A549 (cell line): Measurements from ENCODE around the gene MXI1. TPM values are rescaled to one million over a fixed set of nuclear protein-coding genes. Genes with fewer than 3 reads are reported as not detected.

Experiments used
- ATAC-seq, 2 experiments: fragments of 200-7000 bp in 1 of 2; fragments of >200 bp in 1 of 2; cut with Nextera tagmentation in 1 of 2; cut with Tn5 transposase in 1 of 2; 3 replicates each; pipeline versions ENCODE4 v1.8.0 to v1.9.1; 2018 to 2020; ENCODE audit warnings: mild to moderate bottlenecking in 1 of 2, moderate library complexity in 1 of 2
- CTCF ChIA-PET: fragments of 300-600 bp; sonication (Branson Sonifier 250); formaldehyde crosslinking; extraction: SDS; loops from one replicate; lab custom pipeline; 2021; ENCODE audit warnings: antibody characterized with exemption, inconsistent platforms; lab: Yijun Ruan, JAX
- POLR2A ChIA-PET: fragments of 350-600 bp; formaldehyde crosslinking; extraction: SDS; loops from one replicate; lab custom pipeline; 2021; ENCODE audit warnings: antibody characterized with exemption, inconsistent platforms; lab: Yijun Ruan, JAX
- DNase-seq, 2 experiments: peaks; one replicate each; pipeline versions ENCODE4 v3.0.0 to v3.0.0-alpha.2; 2011 to 2016; ENCODE audit warnings: low read depth in 1 of 2, low spot score in 1 of 2
- FAIRE-seq: peaks from 2 replicates; lab custom pipeline; 2011; peaks lifted over from hg19 to GRCh38; lab: Jason Lieb, UNC
- H3K27ac ChIP-seq, 2 experiments: fragments of >200 bp; sonication (Bioruptor Twin); formaldehyde crosslinking; 3 replicates each; pipeline ENCODE4 v1.5.1; 2016 to 2017
- H3K4me1 ChIP-seq: fragments of >200 bp; sonication (Bioruptor Twin); formaldehyde crosslinking; 3 replicates; pipeline ENCODE4 v1.6.1; 2016
- H3K4me2 ChIP-seq: fragments of >200 bp; sonication (Bioruptor Twin); formaldehyde crosslinking; 3 replicates; pipeline ENCODE4 v1.6.1; 2016
- H3K4me3 ChIP-seq: fragments of >200 bp; sonication (Bioruptor Twin); formaldehyde crosslinking; 3 replicates; pipeline ENCODE4 v1.5.1; 2016
- H3K9me3 ChIP-seq: fragments of >200 bp; sonication (Bioruptor Twin); formaldehyde crosslinking; 3 replicates; pipeline ENCODE4 v1.6.1; 2016
- CBX2 ChIP-seq: fragments of 200-600 bp; sonication (generic); IDR thresholded peaks from 2 replicates; pipeline ENCODE4 v1.6.1; 2016; ENCODE audit warnings: low read depth, mild to moderate bottlenecking, borderline replicate concordance
- CHD4 ChIP-seq: fragments of 200-600 bp; sonication (generic); IDR thresholded peaks from 2 replicates; pipeline ENCODE4 v1.6.1; 2016; ENCODE audit warnings: antibody characterized with exemption, mild to moderate bottlenecking, borderline replicate concordance
- EHF ChIP-seq: fragments of 250-450 bp; sonication (Bioruptor Pico); IDR thresholded peaks from 2 replicates; pipeline ENCODE4 v1.5.0; 2020; ENCODE audit warnings: mild to moderate bottlenecking
- EHMT2 ChIP-seq: fragments of 200-600 bp; sonication (generic); IDR thresholded peaks from 2 replicates; pipeline ENCODE4 v1.6.1; 2016; ENCODE audit warnings: antibody characterized with exemption, low read depth, mild to moderate bottlenecking, moderate library complexity
- FOSL2 ChIP-seq, 2 experiments: fragments of 450-650 bp in 1 of 2; fragments of >200 bp in 1 of 2; sonication (Bioruptor Twin) in 1 of 2; formaldehyde crosslinking; IDR thresholded peaks; 2 replicates each; pipeline versions ENCODE4 v1.5.0 to v1.6.1; 2016 to 2020; ENCODE audit warnings: mild to moderate bottlenecking in 1 of 2, moderate library complexity in 1 of 2
- HEYL ChIP-seq: fragments of 250-450 bp; sonication (Bioruptor Pico); IDR thresholded peaks from 2 replicates; pipeline ENCODE4 v1.8.0; 2021; ENCODE audit warnings: mild to moderate bottlenecking, moderate library complexity
- HOXB5 ChIP-seq: fragments of 250-450 bp; sonication (Bioruptor Pico); IDR thresholded peaks from 2 replicates; pipeline ENCODE4 v1.5.0; 2020; ENCODE audit warnings: mild to moderate bottlenecking, moderate library complexity
- NPAS2 ChIP-seq: fragments of 250-450 bp; sonication (Bioruptor Pico); IDR thresholded peaks from 2 replicates; pipeline ENCODE4 v1.8.0; 2022; ENCODE audit warnings: mild to moderate bottlenecking, moderate library complexity, borderline replicate concordance
- NR3C1 ChIP-seq: fragments of >200 bp; sonication (Bioruptor Twin); formaldehyde crosslinking; IDR thresholded peaks from 3 replicates; pipeline ENCODE4 v1.6.1; 2017
- RARB ChIP-seq: fragments of 250-450 bp; sonication (Bioruptor Pico); IDR thresholded peaks from 2 replicates; pipeline ENCODE4 v1.8.0; 2021; ENCODE audit warnings: mild to moderate bottlenecking, moderate library complexity
- RFX5 ChIP-seq: fragments of 450-650 bp; IDR thresholded peaks from 2 replicates; pipeline ENCODE4 v1.7.1; 2014; ENCODE audit warnings: antibody characterized with exemption, mild to moderate bottlenecking, moderate library complexity
- TFCP2L1 ChIP-seq: fragments of 250-450 bp; sonication (Bioruptor Pico); IDR thresholded peaks from 2 replicates; pipeline ENCODE4 v1.5.0; 2021; ENCODE audit warnings: mild to moderate bottlenecking
- ZC3H11A ChIP-seq: fragments of 450-650 bp; IDR thresholded peaks from 2 replicates; pipeline ENCODE4 v1.6.1; 2014; ENCODE audit warnings: antibody characterized with exemption, mild to moderate bottlenecking
- ZNF302 ChIP-seq: fragments of 250-450 bp; sonication (Bioruptor Pico); IDR thresholded peaks from 2 replicates; pipeline ENCODE4 v1.9.0; 2021; ENCODE audit warnings: inconsistent platforms, mild to moderate bottlenecking, moderate library complexity
- WGBS: methylation state at CpG from one replicate; pipeline ENCODE4 v1.1.6; 2017; ENCODE audit errors: missing lambda C conversion rate; 5-methylcytosine and 5-hydroxymethylcytosine counted together
- polyA plus RNA-seq, 4 experiments: library from polyadenylated mRNA; depleted of rRNA in 3 of 4; stranded (reverse); fragments of >200 nt; fragmentation: RNase III in 1 of 4; extraction: RNeasy Plus Mini Kit Qiagen cat#74134 plus additional on column Dnase treatment in 1 of 4; gene quantifications; 2 replicates in 3 of 4; 3 replicates in 1 of 4; pipeline ENCODE4 v1.2.3, GENCODE V29; 2011 to 2017
- TF ChIP-seq, protein P1 (sequence below): fragments of 450-650 bp; IDR thresholded peaks from 2 replicates; pipeline ENCODE4 v1.6.1; 2014; ENCODE audit warnings: antibody characterized with exemption
- TF ChIP-seq, protein P2 (sequence below): IDR thresholded peaks from 2 replicates; pipeline ENCODE4 v1.6.1; 2012; ENCODE audit warnings: low read depth, borderline replicate concordance
- TF ChIP-seq, protein P3 (sequence below): IDR thresholded peaks from 2 replicates; pipeline ENCODE4 v1.6.1; 2012
- TF ChIP-seq, protein P4 (sequence below): fragments of 200-600 bp; sonication (generic); IDR thresholded peaks from 2 replicates; pipeline ENCODE4 v1.6.1; 2016; ENCODE audit warnings: antibody characterized with exemption, mild to moderate bottlenecking, moderate library complexity

Gene MXI1
- polyA plus RNA-seq, 2 of the 4 experiments (the other 2 are of a cell fraction): 7.1 to 15.7 TPM

DNA sequence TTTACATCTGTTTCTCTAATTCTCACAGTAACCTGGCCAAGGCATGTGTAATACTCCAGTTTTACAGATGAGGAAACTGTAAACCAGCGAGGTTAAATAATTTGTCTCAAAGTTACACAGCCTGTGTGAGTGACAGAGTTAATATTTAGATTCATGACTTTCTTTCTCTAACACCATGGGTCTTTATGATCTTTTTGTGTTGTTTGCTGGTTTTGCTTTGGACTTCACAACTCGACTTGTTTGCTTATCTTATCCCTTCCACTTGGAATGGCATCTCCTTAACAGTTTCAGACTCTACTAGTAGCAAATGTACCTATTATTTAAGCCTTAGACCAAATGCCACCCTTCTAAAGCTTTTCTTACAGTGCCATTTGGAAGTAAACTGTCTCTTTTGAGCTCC is 34.4 kb downstream of the MXI1 start:
- no peak overlapping the region for H3K27ac ChIP-seq
- ChIA-PET CTCF (interaction anchor here (0.9 to 1.7 kb wide), 2 partner anchors 18 to 37 kb away, joined by 4 read pairs; no protein-coding TSS in a partner anchor), POLR2A (no interaction called here)
- no peaks in the 10 kb centered on the region for H3K9me3 ChIP-seq
- ATAC-seq (no peak), DNase-seq (no peak), FAIRE-seq (no peak)
- H3K4me3 ChIP-seq: no peak overlapping the region
- TF ChIP-seq RFX5: no peak
- TF ChIP-seq FOSL2 (IDR thresholded peaks at IDR 0.05): no peak
- no peak for TF ChIP-seq FOSL2 (CRISPR knock-in tag; IDR thresholded peaks at IDR 0.05)
- TF ChIP-seq CBX2: no peak
- no peak for TF ChIP-seq CHD4
- TF ChIP-seq HEYL (CRISPR knock-in tag): no peak
- TF ChIP-seq NPAS2 (CRISPR knock-in tag): no peak
- TF ChIP-seq, protein P1, sequence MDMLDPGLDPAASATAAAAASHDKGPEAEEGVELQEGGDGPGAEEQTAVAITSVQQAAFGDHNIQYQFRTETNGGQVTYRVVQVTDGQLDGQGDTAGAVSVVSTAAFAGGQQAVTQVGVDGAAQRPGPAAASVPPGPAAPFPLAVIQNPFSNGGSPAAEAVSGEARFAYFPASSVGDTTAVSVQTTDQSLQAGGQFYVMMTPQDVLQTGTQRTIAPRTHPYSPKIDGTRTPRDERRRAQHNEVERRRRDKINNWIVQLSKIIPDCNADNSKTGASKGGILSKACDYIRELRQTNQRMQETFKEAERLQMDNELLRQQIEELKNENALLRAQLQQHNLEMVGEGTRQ: no peak
- no peak overlapping the region for H3K4me2 ChIP-seq
- WGBS: 38% methylated on average over 2 of the region's 2 CpGs
- H3K4me1 ChIP-seq: no peaks in the 10 kb centered on the region

DNA sequence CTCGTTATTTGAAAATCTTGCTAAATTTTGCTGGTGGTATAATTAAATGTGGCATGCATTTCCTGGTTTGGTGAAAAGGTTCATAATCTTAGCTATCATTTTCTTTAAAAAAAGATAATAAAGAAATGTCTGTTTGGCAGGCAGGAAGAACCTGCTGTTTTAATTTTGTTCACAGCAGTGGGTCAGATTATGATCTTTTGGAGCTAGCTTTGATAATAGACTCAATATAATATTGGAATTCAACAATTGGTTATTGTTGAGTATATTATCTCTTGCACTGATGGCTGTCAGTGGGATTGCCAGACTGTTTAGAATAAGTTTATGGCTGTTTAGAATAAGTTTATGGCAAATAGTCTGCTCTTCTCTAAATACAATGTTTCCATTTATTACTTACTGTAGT is 35.1 kb downstream of the MXI1 start:
- POLR2A ChIA-PET: no interaction called here
- CTCF ChIA-PET: interaction anchor here (0.6 kb wide), 1 partner anchor 11 kb away, joined by 4 read pairs; no protein-coding TSS in a partner anchor
- Histone ChIP-seq H3K4me3 (no peak overlapping the region), H3K4me1 (no peaks in the 10 kb centered on the region), H3K9me3 (no peaks in the 10 kb centered on the region), H3K4me2 (no peak overlapping the region), H3K27ac (no peak overlapping the region)
- no peak for ATAC-seq
- DNase-seq: no peak
- WGBS: 85% methylated on average over 1 of the region's 1 CpG
- no peak for TF ChIP-seq EHMT2
- no peak for TF ChIP-seq EHF (CRISPR knock-in tag)
- no peak for TF ChIP-seq ZC3H11A
- TF ChIP-seq HOXB5 (CRISPR knock-in tag): no peak
- TF ChIP-seq, protein P2, sequence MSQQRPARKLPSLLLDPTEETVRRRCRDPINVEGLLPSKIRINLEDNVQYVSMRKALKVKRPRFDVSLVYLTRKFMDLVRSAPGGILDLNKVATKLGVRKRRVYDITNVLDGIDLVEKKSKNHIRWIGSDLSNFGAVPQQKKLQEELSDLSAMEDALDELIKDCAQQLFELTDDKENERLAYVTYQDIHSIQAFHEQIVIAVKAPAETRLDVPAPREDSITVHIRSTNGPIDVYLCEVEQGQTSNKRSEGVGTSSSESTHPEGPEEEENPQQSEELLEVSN: no peak
- TF ChIP-seq NPAS2 (CRISPR knock-in tag): no peak
- TF ChIP-seq RARB (CRISPR knock-in tag): no peak
- no peak for TF ChIP-seq TFCP2L1 (CRISPR knock-in tag)
- TF ChIP-seq, protein P3, sequence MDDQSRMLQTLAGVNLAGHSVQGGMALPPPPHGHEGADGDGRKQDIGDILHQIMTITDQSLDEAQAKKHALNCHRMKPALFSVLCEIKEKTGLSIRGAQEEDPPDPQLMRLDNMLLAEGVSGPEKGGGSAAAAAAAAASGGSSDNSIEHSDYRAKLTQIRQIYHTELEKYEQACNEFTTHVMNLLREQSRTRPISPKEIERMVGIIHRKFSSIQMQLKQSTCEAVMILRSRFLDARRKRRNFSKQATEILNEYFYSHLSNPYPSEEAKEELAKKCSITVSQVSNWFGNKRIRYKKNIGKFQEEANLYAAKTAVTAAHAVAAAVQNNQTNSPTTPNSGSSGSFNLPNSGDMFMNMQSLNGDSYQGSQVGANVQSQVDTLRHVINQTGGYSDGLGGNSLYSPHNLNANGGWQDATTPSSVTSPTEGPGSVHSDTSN: no peak
- no peak for TF ChIP-seq NR3C1
- TF ChIP-seq ZNF302 (CRISPR knock-in tag): no peak
- TF ChIP-seq, protein P4, sequence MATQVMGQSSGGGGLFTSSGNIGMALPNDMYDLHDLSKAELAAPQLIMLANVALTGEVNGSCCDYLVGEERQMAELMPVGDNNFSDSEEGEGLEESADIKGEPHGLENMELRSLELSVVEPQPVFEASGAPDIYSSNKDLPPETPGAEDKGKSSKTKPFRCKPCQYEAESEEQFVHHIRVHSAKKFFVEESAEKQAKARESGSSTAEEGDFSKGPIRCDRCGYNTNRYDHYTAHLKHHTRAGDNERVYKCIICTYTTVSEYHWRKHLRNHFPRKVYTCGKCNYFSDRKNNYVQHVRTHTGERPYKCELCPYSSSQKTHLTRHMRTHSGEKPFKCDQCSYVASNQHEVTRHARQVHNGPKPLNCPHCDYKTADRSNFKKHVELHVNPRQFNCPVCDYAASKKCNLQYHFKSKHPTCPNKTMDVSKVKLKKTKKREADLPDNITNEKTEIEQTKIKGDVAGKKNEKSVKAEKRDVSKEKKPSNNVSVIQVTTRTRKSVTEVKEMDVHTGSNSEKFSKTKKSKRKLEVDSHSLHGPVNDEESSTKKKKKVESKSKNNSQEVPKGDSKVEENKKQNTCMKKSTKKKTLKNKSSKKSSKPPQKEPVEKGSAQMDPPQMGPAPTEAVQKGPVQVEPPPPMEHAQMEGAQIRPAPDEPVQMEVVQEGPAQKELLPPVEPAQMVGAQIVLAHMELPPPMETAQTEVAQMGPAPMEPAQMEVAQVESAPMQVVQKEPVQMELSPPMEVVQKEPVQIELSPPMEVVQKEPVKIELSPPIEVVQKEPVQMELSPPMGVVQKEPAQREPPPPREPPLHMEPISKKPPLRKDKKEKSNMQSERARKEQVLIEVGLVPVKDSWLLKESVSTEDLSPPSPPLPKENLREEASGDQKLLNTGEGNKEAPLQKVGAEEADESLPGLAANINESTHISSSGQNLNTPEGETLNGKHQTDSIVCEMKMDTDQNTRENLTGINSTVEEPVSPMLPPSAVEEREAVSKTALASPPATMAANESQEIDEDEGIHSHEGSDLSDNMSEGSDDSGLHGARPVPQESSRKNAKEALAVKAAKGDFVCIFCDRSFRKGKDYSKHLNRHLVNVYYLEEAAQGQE: no peak
- no peak for FAIRE-seq
